ENCODE results near the gene CARNS1. TPM values are rescaled to one million over a fixed set of nuclear protein-coding genes. Genes with fewer than 3 reads are reported as not detected.
"Not testable (repeated sequence)": the region's sequence is repeated elsewhere in the genome, so short reads cannot be mapped to it uniquely, and the experiment has no call there.

Gene CARNS1
- total RNA-seq, 1 donor from 2014 or later: 0.29 TPM

DNA sequence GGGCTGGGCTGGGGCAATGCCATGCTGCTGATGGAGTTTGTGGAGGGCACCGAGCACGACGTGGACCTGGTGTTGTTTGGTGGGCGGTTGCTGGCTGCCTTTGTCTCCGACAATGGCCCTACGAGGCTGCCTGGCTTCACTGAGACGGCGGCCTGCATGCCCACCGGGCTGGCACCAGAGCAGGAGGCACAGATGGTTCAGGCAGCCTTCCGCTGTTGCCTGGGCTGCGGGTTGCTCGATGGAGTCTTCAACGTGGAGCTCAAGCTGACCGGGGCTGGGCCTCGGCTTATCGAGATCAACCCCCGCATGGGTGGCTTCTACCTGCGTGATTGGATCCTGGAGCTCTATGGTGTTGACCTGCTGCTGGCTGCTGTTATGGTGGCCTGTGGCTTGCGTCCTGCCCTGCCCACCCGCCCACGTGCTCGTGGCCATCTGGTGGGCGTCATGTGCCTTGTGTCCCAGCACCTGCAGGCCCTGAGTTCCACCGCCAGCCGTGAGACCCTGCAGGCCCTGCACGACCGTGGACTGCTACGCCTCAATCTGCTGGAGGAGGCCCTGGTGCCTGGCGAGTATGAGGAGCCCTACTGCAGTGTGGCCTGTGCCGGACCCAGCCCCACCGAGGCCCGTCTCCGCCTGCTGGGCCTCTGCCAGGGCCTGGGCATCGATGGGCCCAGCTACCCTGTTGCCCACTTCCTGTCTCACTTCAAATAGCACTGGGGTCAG lies 8.6 kb downstream of the CARNS1 start:
- no peaks in the 10 kb centered on the region for H3K9me3 Mint-ChIP-seq (ENCODE audit: low read depth)
- no peak overlapping the region for H3K4me3 Mint-ChIP-seq (ENCODE audit: low read depth)
- no peak overlapping the region for H3K27ac Mint-ChIP-seq
- H3K27me3 Mint-ChIP-seq: no peaks in the 10 kb centered on the region
- no peak for DNase-seq (ENCODE audit: low spot score, unreplicated experiment)
- no peaks in the 10 kb centered on the region for H3K36me3 Mint-ChIP-seq (ENCODE audit: insufficient read depth)
- TF ChIP-seq CTCF (IDR thresholded peaks at IDR 0.05; ENCODE audit: unreplicated experiment): no peak
- peaks cover 5% of the 10 kb centered on the region for H3K4me1 Mint-ChIP-seq (ENCODE audit: low read depth)

GRCh38 chr11:67427364-67427859 lies 11.9 kb downstream of the CARNS1 start:
- not testable (repeated sequence) for H3K36me3 Mint-ChIP-seq (ENCODE audit: insufficient read depth); DNase-seq (ENCODE audit: low spot score, unreplicated experiment); H3K4me1 Mint-ChIP-seq (ENCODE audit: low read depth); H3K9me3 Mint-ChIP-seq (ENCODE audit: low read depth); H3K27me3 Mint-ChIP-seq
- peak overlapping the region; percentile 97 for H3K27ac Mint-ChIP-seq
- peak overlapping the region; percentile 95 for H3K4me3 Mint-ChIP-seq (ENCODE audit: low read depth)

DNA sequence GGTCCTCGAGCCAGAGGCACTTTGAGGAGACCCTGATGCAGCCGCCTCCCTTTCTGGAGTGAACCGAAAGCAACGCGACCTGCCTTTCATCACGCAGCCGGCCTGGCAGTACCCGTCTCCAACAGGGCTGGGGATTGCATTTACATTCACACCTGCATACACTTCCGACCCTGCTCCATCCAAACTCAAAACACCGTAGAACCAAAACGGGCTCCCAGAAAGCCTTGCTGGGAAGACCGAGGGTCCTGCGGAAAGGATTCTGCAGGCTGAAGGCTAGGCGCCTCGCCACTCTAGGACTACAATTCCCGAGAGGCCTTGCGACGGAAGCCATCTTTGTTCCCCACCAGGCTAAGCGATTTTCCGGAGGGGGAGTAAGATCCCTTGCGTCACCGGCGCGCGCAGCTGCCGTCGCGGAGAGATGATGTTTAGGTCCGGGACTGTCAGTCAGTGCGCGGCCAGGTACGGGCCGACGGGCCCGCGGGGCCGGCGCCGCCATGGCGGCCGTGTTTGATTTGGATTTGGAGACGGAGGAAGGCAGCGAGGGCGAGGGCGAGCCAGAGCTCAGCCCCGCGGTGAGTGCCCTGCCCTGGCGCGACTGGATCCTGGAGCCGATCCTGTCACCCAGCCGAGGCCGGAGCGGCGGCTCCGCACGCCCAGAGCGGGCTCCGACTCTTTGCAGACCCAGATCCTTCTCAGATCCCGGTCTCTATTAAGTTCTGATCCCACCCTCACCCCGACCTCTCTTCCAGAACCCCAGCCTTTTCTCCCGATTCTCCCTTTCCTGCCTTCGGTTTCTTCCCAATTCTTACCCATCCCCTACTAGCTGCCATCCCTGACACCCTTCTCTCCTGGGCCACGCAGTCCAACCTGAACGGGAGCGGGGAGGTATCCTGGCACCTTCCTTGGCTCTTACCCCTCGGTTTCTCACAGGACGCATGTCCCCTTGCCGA lies 12.8 kb downstream of the CARNS1 start, which contains the start of gene RPS6KB2:
TSS of gene RPS6KB2 (plus strand) at position 443 of the 950 bp plus-strand sequence. CDS start at position 495, 52 bp downstream.
- DNase-seq (ENCODE audit: low spot score, unreplicated experiment): peak; percentile 99
- Mint-ChIP-seq H3K4me3 (ENCODE audit: low read depth) (peak within 1 kb of the TSS; percentile 95), H3K27me3 (no peaks in the 10 kb centered on the region), H3K4me1 (ENCODE audit: low read depth) (peaks cover 4% of the 10 kb centered on the region), H3K36me3 (ENCODE audit: insufficient read depth) (peaks cover 3% of the 10 kb centered on the region), H3K27ac (peak within 1 kb of the TSS; percentile 97), H3K9me3 (ENCODE audit: low read depth) (no peaks in the 10 kb centered on the region)
- no peak for TF ChIP-seq CTCF (IDR thresholded peaks at IDR 0.05; ENCODE audit: unreplicated experiment)

DNA sequence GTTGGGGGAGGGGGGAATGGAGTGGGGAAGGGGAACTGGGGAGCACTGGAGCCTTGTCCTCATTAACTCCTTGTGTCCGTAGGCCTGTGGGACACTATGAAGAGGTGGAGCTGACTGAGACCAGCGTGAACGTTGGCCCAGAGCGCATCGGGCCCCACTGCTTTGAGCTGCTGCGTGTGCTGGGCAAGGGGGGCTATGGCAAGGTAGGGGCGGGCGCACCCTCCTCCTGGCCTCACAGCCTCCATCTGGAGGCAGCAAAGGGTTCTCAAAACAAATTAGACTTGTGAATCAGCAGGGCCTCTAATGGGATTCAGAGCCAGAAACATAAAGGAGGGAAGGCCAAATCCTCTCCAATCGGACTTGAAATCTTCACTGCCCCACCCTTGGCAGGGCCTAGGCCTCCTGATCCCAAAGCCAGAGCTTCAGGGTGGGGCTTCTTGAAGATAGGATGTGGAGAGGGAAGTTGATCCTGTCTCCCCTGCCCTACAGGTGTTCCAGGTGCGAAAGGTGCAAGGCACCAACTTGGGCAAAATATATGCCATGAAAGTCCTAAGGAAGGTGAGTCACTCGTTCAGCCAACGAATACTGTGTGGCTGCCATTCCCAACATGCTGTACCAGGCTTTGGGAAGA lies 13.7 kb downstream of the CARNS1 start:
- Mint-ChIP-seq H3K9me3 (ENCODE audit: low read depth) (no peaks in the 10 kb centered on the region), H3K27me3 (no peaks in the 10 kb centered on the region), H3K4me1 (ENCODE audit: low read depth) (peaks cover 4% of the 10 kb centered on the region), H3K4me3 (ENCODE audit: low read depth) (peak overlapping the region; percentile 95), H3K27ac (peak overlapping the region; percentile 97), H3K36me3 (ENCODE audit: insufficient read depth) (peaks cover 3% of the 10 kb centered on the region)
- no peak for TF ChIP-seq CTCF (IDR thresholded peaks at IDR 0.05; ENCODE audit: unreplicated experiment)
- no peak for DNase-seq (ENCODE audit: low spot score, unreplicated experiment)

DNA sequence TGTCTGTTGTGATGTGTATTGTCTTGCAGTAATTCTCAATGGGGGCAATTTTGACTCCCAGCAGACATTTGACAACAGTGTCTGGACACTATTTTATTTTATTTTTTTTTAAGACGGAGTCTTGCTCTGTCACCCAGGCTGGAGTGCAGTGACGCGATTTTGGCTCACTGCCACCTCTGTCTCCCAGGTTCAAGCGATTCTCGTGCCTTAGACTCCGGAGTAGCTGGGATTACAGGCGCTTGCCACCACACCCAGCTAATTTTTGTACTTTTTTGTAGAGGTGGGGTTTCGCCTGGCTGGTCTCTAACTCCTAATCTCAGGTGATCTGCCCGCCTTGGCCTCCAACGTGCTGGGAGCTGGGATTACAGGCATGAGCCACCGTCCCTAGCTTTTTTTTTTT lies 14.2 kb downstream of the CARNS1 start:
- Mint-ChIP-seq H3K4me3 (ENCODE audit: low read depth) (peak overlapping the region; percentile 95), H3K27me3 (no peaks in the 10 kb centered on the region), H3K9me3 (ENCODE audit: low read depth) (no peaks in the 10 kb centered on the region), H3K27ac (no peak overlapping the region), H3K36me3 (ENCODE audit: insufficient read depth) (peaks cover 3% of the 10 kb centered on the region), H3K4me1 (ENCODE audit: low read depth) (peaks cover 4% of the 10 kb centered on the region)
- no peak for DNase-seq (ENCODE audit: low spot score, unreplicated experiment)
- no peak for TF ChIP-seq CTCF (IDR thresholded peaks at IDR 0.05; ENCODE audit: unreplicated experiment)
